Esophagus muscularis mucosa (tissue), 4 donors: Measurements from ENCODE around the gene RPP25. TPM values are rescaled to one million over a fixed set of nuclear protein-coding genes. Genes with fewer than 3 reads are reported as not detected.
"Not testable (repeated sequence)": the region's sequence is repeated elsewhere in the genome, so short reads cannot be mapped to it uniquely, and the experiment has no call there.

ENCODE experiments used
- DNase-seq: peaks from one replicate; pipeline ENCODE4 v3.0.0-alpha.2; 2017; ENCODE audit errors: extremely low spot score
- H3K27ac ChIP-seq, 4 donors: fragments of 200-600 bp; sonication (generic); replicated peaks in 1 of 4; 1 replicate in 3 of 4; 2 replicates in 1 of 4; pipeline ENCODE4 v1.5.1; 2016 to 2019; ENCODE audit warnings: mild to moderate bottlenecking in 1 of 4
- H3K27me3 ChIP-seq, 4 donors: fragments of 200-600 bp; sonication (generic); one replicate each; pipeline versions ENCODE4 v1.5.1 to v1.6.0; 2016 to 2019
- H3K36me3 ChIP-seq, 4 donors: fragments of 200-600 bp; sonication (generic); one replicate each; pipeline ENCODE4 v1.5.1; 2016 to 2019
- H3K4me1 ChIP-seq, 4 donors: fragments of 200-600 bp; sonication (generic); one replicate each; pipeline ENCODE4 v1.5.1; 2016 to 2019
- H3K4me3 ChIP-seq, 4 donors: fragments of 200-600 bp; sonication (generic); 1 replicate in 2 of 4; 2 replicates in 2 of 4; pipeline ENCODE4 v1.5.1; 2016 to 2019; ENCODE audit warnings: mild to moderate bottlenecking in 4 of 4, moderate library complexity in 1 of 4
- H3K9me3 ChIP-seq, 4 donors: fragments of 200-600 bp; sonication (generic); 1 replicate in 3 of 4; 2 replicates in 1 of 4; pipeline ENCODE4 v1.5.1; 2016 to 2019
- CTCF ChIP-seq, 3 experiments: fragments of 200-600 bp in 2 of 3; fragments of 450-650 bp in 1 of 3; sonication (generic) in 2 of 3; IDR thresholded peaks; one replicate each; pipeline ENCODE4 v1.5.1; 2017 to 2019; ENCODE audit warnings: antibody characterized with exemption in 3 of 3, mild to moderate bottlenecking in 2 of 3, moderate library complexity in 1 of 3
- EP300 ChIP-seq: sonication (generic); formaldehyde crosslinking; IDR thresholded peaks from one replicate; pipeline ENCODE4 v1.6.1; 2017; ENCODE audit warnings: antibody characterized with exemption
- POLR2A ChIP-seq: fragments of 450-650 bp; IDR thresholded peaks from one replicate; pipeline ENCODE4 v1.6.1; 2017; ENCODE audit warnings: antibody characterized with exemption, moderate library complexity, mild to moderate bottlenecking, low read depth
- POLR2AphosphoS5 ChIP-seq, 2 donors: sonication (generic); formaldehyde crosslinking; IDR thresholded peaks; one replicate each; pipeline ENCODE4 v1.6.1; 2017; ENCODE audit warnings: antibody characterized with exemption in 2 of 2
- WGBS: methylation state at CpG from one replicate; pipeline ENCODE4 v1.1.5; 2018; 5-methylcytosine and 5-hydroxymethylcytosine counted together
- intact Hi-C: fragments of 100-400 bp; cut with DNase I; formaldehyde crosslinking; loops from one replicate; pipeline ENCODE4 v1.15.1; 2023
- total RNA-seq, 4 donors: library from RNA; depleted of rRNA; stranded (reverse); fragments of >200 nt; gene quantifications; one replicate each; pipeline versions ENCODE4 v1.1.0 to v1.2.1, GENCODE V29; 2016

RPP25 gene
- total RNA-seq, 4 donors from 2014 or later, result 4.2 to 7.2 (median 7.0) TPM

GRCh38 chr15:74937590-74938371 lies 18.8 kb downstream of the RPP25 start, which contains the start of gene COX5A:
Gene COX5A (minus strand): TSS chr15:74938073. CDS start chr15:74938014, 59 bp downstream.
- Histone ChIP-seq H3K9me3 (no peaks in the 10 kb centered on the region), H3K4me1 (peaks cover 25 to 48% (median 42%) of the 10 kb centered on the region in 4 donors), H3K27ac (peak within 1 kb of the TSS; percentile 94 to 99 (median 94)), H3K36me3 (peaks cover 0 to 4% (median 0%) of the 10 kb centered on the region in 4 donors), H3K27me3 (no peaks in the 10 kb centered on the region), H3K4me3 (peak within 1 kb of the TSS; percentile 78 to 99 (median 82))
- 0% methylated on average over 24 of the region's 85 CpGs for WGBS
- peak; percentile 62 for TF ChIP-seq POLR2A
- peak; percentile 87 to 92 for TF ChIP-seq POLR2AphosphoS5 (IDR thresholded peaks at IDR 0.05)
- no peak for TF ChIP-seq EP300
- peak in 1 of 3 experiments; percentile 17 for TF ChIP-seq CTCF (IDR thresholded peaks at IDR 0.05)
- DNase-seq, result peak; percentile 95
- intact Hi-C loops, result loop anchor here (5.0 kb wide), 2 partner anchors 35 to 155 kb away; partner anchors contain the start of gene CSK

GRCh38 chr15:74937272-74937589 lies 19.3 kb downstream of the RPP25 start:
- DNase-seq, result no peak
- Histone ChIP-seq H3K4me1 (peaks cover 25 to 52% (median 44%) of the 10 kb centered on the region in 4 donors), H3K27me3 (no peaks in the 10 kb centered on the region), H3K36me3 (peaks cover 0 to 4% (median 0%) of the 10 kb centered on the region in 4 donors), H3K4me3 (peak overlapping the region; percentile 78 to 99 (median 82)), H3K9me3 (no peaks in the 10 kb centered on the region), H3K27ac (peak overlapping the region; percentile 94 to 99 (median 94))
- intact Hi-C loops, result loop anchor here (5.0 kb wide), 2 partner anchors 35 to 155 kb away; partner anchors contain the start of gene CSK
- no peak for TF ChIP-seq CTCF (IDR thresholded peaks at IDR 0.05)
- no peak for TF ChIP-seq POLR2AphosphoS5 (IDR thresholded peaks at IDR 0.05)
- TF ChIP-seq EP300, result no peak
- WGBS, result 0% methylated on average over 13 of the region's 18 CpGs

- H3K4me1 ChIP-seq, result peaks cover 25 to 52% (median 44%) of the 10 kb centered on the region in 4 donors
- not testable (repeated sequence) for H3K9me3 ChIP-seq, H3K27me3 ChIP-seq, DNase-seq, H3K27ac ChIP-seq, H3K4me3 ChIP-seq
- WGBS, result 86% methylated on average over 3 of the region's 3 CpGs
- intact Hi-C loops, result loop anchor here (5.0 kb wide), 2 partner anchors 33 to 153 kb away; partner anchors contain the start of gene CSK
- peaks cover 0 to 16% (median 12%) of the 10 kb centered on the region in 4 donors for H3K36me3 ChIP-seq
Observed at GRCh38 chr15:74935193-74935592, 21.4 kb downstream of the RPP25 start.

- 67% methylated on average over 2 of the region's 2 CpGs for WGBS
- no peak for DNase-seq
- no peaks in the 10 kb centered on the region for H3K9me3 ChIP-seq
- intact Hi-C loops, result no loop called here
- H3K4me3 ChIP-seq, result no peak overlapping the region
- no peaks in the 10 kb centered on the region for H3K27me3 ChIP-seq
- peaks cover 25 to 51% (median 43%) of the 10 kb centered on the region in 4 donors for H3K4me1 ChIP-seq
- peaks cover 6 to 32% (median 27%) of the 10 kb centered on the region in 4 donors for H3K36me3 ChIP-seq
- H3K27ac ChIP-seq, result no peak overlapping the region
- TF ChIP-seq POLR2AphosphoS5 (IDR thresholded peaks at IDR 0.05) (no peak), CTCF (IDR thresholded peaks at IDR 0.05) (no peak), POLR2A (no peak), EP300 (no peak)
Observed at GRCh38 chr15:74933573-74933972, 23.0 kb downstream of the RPP25 start.

- Histone ChIP-seq H3K4me3 (no peak overlapping the region), H3K27ac (no peak overlapping the region), H3K27me3 (no peaks in the 10 kb centered on the region), H3K9me3 (no peaks in the 10 kb centered on the region), H3K4me1 (peaks cover 0 to 14% (median 8%) of the 10 kb centered on the region in 4 donors), H3K36me3 (peaks cover 23 to 80% (median 66%) of the 10 kb centered on the region in 4 donors)
- no peak for DNase-seq
- intact Hi-C loops, result no loop called here
- TF ChIP-seq EP300, result no peak
- WGBS, result 96% methylated on average over 5 of the region's 5 CpGs
Observed at GRCh38 chr15:74928771-74929198, 27.8 kb downstream of the RPP25 start.
